GM12878 (cell line): ENCODE data around the gene LYL1.

ENCODE experiments used
- ATF2 ChIP-seq: IDR thresholded peaks from 2 replicates; pipeline ENCODE4 v1.6.1; 2012; ENCODE audit warnings: low read length, inconsistent platforms
- ATF3 ChIP-seq: IDR thresholded peaks from 2 replicates; pipeline ENCODE4 v1.6.1; 2011; ENCODE audit warnings: low read depth, mild to moderate bottlenecking, low read length, moderate library complexity, borderline replicate concordance; ENCODE audit errors: extremely low read depth
- CHD2 ChIP-seq: IDR thresholded peaks from 2 replicates; pipeline ENCODE4 v1.6.1; 2011; ENCODE audit warnings: low read depth, low read length, improper control_type of control experiment, borderline replicate concordance
- EZH2 ChIP-seq: IDR thresholded peaks from 2 replicates; pipeline ENCODE4 v1.6.1; 2012; ENCODE audit warnings: low read depth, mild to moderate bottlenecking, control low read depth, inconsistent platforms, low read length, borderline replicate concordance; ENCODE audit not compliant: control insufficient read depth
- JUNB ChIP-seq: IDR thresholded peaks from 2 replicates; pipeline ENCODE4 v1.6.1; 2016; ENCODE audit warnings: antibody characterized with exemption, mild to moderate bottlenecking
- JUND ChIP-seq: IDR thresholded peaks from 2 replicates; pipeline ENCODE4 v1.6.1; 2012; ENCODE audit warnings: low read depth, mild to moderate bottlenecking, low read length, improper control_type of control experiment, moderate library complexity
- NFYB ChIP-seq: IDR thresholded peaks from 2 replicates; pipeline ENCODE4 v1.6.1; 2011; ENCODE audit warnings: low read depth, mild to moderate bottlenecking, low read length, improper control_type of control experiment, moderate library complexity; ENCODE audit not compliant: insufficient read depth
- POLR2A ChIP-seq: IDR thresholded peaks from 2 replicates; pipeline ENCODE4 v1.6.1; 2011; ENCODE audit warnings: low read depth, mild to moderate bottlenecking, low read length
- REST ChIP-seq: IDR thresholded peaks from 2 replicates; pipeline ENCODE4 v1.6.1; 2012; ENCODE audit warnings: mild to moderate bottlenecking, low read depth, low read length
- TCF7 ChIP-seq: IDR thresholded peaks from 2 replicates; pipeline ENCODE4 v1.6.1; 2014; ENCODE audit warnings: antibody characterized with exemption, borderline replicate concordance
- ZNF687 ChIP-seq: fragments of 450-650 bp; IDR thresholded peaks from 2 replicates; pipeline ENCODE4 v1.6.1; 2017; ENCODE audit warnings: mild to moderate bottlenecking, moderate library complexity

- TF ChIP-seq CHD2 (no peak), EZH2 (no peak), ATF2 (no peak), POLR2A (no peak), JUND (no peak), TCF7 (no peak), NFYB (no peak), JUNB (no peak), REST (no peak), ATF3 (no peak), ZNF687 (no peak)
These were observed 31.0 kb downstream of the LYL1 start for GRCh38 chr19:13071444-13072187.
